Right cardiac atrium (tissue), 5 donors: ENCODE data around the gene CRADD. TPM values are rescaled to one million over a fixed set of nuclear protein-coding genes. Genes with fewer than 3 reads are reported as not detected.
"Not testable (repeated sequence)": the region's sequence is repeated elsewhere in the genome, so short reads cannot be mapped to it uniquely, and the experiment has no call there.

Source experiments
- ATAC-seq, 2 donors: fragments of 200-7000 bp; cut with Tn5 transposase; one replicate each; pipeline versions ENCODE4 v1.8.0 to v1.9.1; 2020; ENCODE audit warnings: moderate library complexity in 2 of 2, mild to moderate bottlenecking in 1 of 2
- DNase-seq, 3 donors: peaks; one replicate each; pipeline ENCODE4 v3.0.0-alpha.2; 2020
- H3K27ac ChIP-seq: one replicate; pipeline ENCODE4 v1.5.1; 2013; ENCODE audit warnings: mild to moderate bottlenecking, low read length, control low read depth, moderate library complexity
- H3K27me3 ChIP-seq: one replicate; pipeline ENCODE4 v1.6.1; 2013; ENCODE audit not compliant: control insufficient read depth, insufficient read depth
- H3K4me1 ChIP-seq: one replicate; pipeline ENCODE4 v1.6.1; 2013; ENCODE audit warnings: low read length; ENCODE audit not compliant: control insufficient read depth, insufficient read depth
- H3K4me3 ChIP-seq: one replicate; pipeline ENCODE4 v1.5.1; 2013; ENCODE audit warnings: low read length, control low read depth
- H3K9me3 ChIP-seq: one replicate; pipeline ENCODE4 v1.6.1; 2013; ENCODE audit warnings: low read length; ENCODE audit not compliant: control insufficient read depth
- WGBS: extraction: QIAGEN DNeasy Blood & Tissue Kit; methylation state at CpG from one replicate; pipeline ENCODE4 v1.1.7; 2013; 5-methylcytosine and 5-hydroxymethylcytosine counted together
- intact Hi-C, 4 donors: fragments of 100-400 bp; cut with DNase I; formaldehyde crosslinking; loops; one replicate each; pipeline versions ENCODE4 v1.11.0 to v1.14.0; 2022 to 2023
- polyA plus RNA-seq: library from polyadenylated mRNA; stranded (reverse); fragments of 200-250 nt; gene quantifications from one replicate; pipeline ENCODE4 v1.2.3, GENCODE V29; 2013
- total RNA-seq, 4 donors: library from RNA; stranded (reverse); fragmentation: NEBNext Ultra II Directional; extraction: Animal tissue kit (Norgen Biotek cat#: 25700); gene quantifications; one replicate each; pipeline ENCODE4 v1.2.1, GENCODE V29; 2021
- donor health status: healthy with polysubstance abuse.
- donor health status: DM: no; HTN: yes; CAD: no.
- donor health status: DM: no; HTN: no; CAD: no.
- donor health status: DM: no; HTN: yes; CAD: no; lungs with severe emphysema.
- donor health status: DM: yes; HTN: yes; CAD: no.

Gene CRADD
- total and polyA plus RNA-seq, 5 donors, result 29.1 to 45.7 (median 37.8) TPM

- Histone ChIP-seq H3K27me3 (no peaks in the 10 kb centered on the region), H3K4me1 (peaks cover 11% of the 10 kb centered on the region), H3K4me3 (no peak overlapping the region), H3K27ac (no peak overlapping the region), H3K9me3 (no peaks in the 10 kb centered on the region)
- WGBS, result 53% methylated on average over 4 of the region's 4 CpGs
- ATAC-seq (no peak), DNase-seq (no peak)
- intact Hi-C loops, result loop anchor here in 3 of 4 donors (10.0 kb wide), 4 partner anchors 72 to 348 kb away; partner anchors contain the start of gene CRADD (in 1 of the 3)
Observed at GRCh38 chr12:93746572-93747168, 69.5 kb downstream of the CRADD start.

DNA sequence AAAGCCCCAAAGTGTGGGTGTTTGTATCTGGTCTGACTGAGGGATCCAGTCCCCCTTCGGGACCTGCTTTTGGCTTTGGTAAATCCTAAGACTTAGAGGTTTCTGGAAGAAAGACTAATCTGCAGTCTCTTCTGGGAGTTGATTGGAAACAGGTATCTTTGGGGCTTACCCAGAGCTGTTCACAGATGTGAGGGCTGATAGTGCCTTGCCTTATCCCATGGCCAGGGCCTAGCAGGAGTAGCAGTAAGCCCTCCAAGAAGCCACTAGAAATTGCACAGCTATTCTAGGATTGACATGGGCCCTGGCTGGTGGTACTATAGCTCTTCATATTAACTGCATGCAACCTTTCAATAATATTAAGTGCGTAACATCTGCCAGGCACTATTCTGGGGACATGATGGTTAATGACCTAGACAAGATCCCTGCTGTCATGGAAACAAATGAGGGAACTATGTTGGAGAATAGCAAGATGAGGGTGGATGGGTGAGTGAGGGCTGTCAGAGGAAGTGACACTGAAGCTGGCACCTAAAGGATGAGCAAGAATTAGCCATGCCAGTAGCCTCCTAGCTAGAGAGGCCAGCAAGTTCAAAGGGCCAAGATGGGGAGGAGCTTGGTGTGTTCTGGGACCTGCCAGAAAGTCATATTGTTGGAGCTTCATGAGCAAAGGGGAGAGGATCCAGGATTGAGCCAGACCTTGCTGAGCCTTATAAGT lies 71.7 kb downstream of the CRADD start:
- 96% methylated on average over 2 of the region's 2 CpGs for WGBS

DNA sequence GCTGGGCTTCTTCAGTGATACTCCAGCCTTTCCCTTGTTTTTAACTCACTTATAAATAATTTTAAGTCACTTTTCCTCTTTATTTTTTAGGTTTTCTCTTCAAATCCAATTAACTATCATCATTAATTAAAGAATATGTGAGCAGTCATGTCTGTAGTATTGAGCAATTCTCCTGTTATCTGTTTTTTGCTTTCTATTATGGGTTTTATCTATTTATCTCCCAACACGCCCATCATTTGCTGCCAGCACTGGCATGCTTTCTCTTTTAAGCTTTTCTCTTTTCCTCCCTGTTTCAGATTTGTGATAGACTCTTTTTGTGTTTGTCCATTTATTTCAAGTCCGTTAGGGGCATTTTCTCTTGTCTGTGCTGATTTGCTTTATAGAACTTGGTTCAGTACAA lies 72.3 kb downstream of the CRADD start:
- Histone ChIP-seq H3K9me3 (no peaks in the 10 kb centered on the region), H3K4me3 (no peak overlapping the region), H3K27me3 (no peaks in the 10 kb centered on the region), H3K4me1 (peaks cover 6% of the 10 kb centered on the region), H3K27ac (no peak overlapping the region)
- no peak for ATAC-seq
- intact Hi-C loops, result loop anchor here in 3 of 4 donors (10.0 kb wide), 4 partner anchors 75 to 345 kb away; partner anchors contain the start of gene CRADD (in 1 of the 3)
- WGBS, result 37% methylated on average over 2 of the region's 2 CpGs
- DNase-seq, result peak in 1 of 3 donors; percentile 61

More for the DNA sequence above, 71.7 kb downstream of the CRADD start:
- peaks cover 11% of the 10 kb centered on the region for H3K4me1 ChIP-seq
- no peaks in the 10 kb centered on the region for H3K27me3 ChIP-seq
- H3K9me3 ChIP-seq, result no peaks in the 10 kb centered on the region
- no peak for DNase-seq
- H3K27ac ChIP-seq, result no peak overlapping the region
- no peak overlapping the region for H3K4me3 ChIP-seq
- intact Hi-C loops, result loop anchor here in 3 of 4 donors (10.0 kb wide), 4 partner anchors 74 to 346 kb away; partner anchors contain the start of gene CRADD (in 1 of the 3)
- peak; percentile 36 to 40 for ATAC-seq

GRCh38 chr12:93750056-93750455 lies 72.9 kb downstream of the CRADD start:
- no peaks in the 10 kb centered on the region for H3K9me3 ChIP-seq
- peaks cover 6% of the 10 kb centered on the region for H3K4me1 ChIP-seq
- no peaks in the 10 kb centered on the region for H3K27me3 ChIP-seq
- H3K4me3 ChIP-seq, result no peak overlapping the region
- intact Hi-C loops, result loop anchor here in 1 of 4 donors (10.0 kb wide), 1 partner anchor 225 kb away; no protein-coding TSS in a partner anchor
- no peak for ATAC-seq
- H3K27ac ChIP-seq, result no peak overlapping the region
- 89% methylated on average over 6 of the region's 6 CpGs for WGBS
- no peak for DNase-seq

- no peak for ATAC-seq
- Histone ChIP-seq H3K27ac (no peak overlapping the region), H3K4me3 (no peak overlapping the region), H3K4me1 (peaks cover 6% of the 10 kb centered on the region), H3K9me3 (no peaks in the 10 kb centered on the region), H3K27me3 (no peaks in the 10 kb centered on the region)
- WGBS, result 98% methylated on average over 6 of the region's 6 CpGs
- no peak for DNase-seq
- intact Hi-C loops, result loop anchor here in 1 of 4 donors (10.0 kb wide), 1 partner anchor 223 kb away; no protein-coding TSS in a partner anchor
Observed at GRCh38 chr12:93751864-93752610, 74.9 kb downstream of the CRADD start.

GRCh38 chr12:93753285-93753684 lies 76.1 kb downstream of the CRADD start:
- WGBS, result 98% methylated on average over 3 of the region's 3 CpGs
- H3K9me3 ChIP-seq, result no peaks in the 10 kb centered on the region
- no peak overlapping the region for H3K27ac ChIP-seq
- intact Hi-C loops, result loop anchor here in 1 of 4 donors (10.0 kb wide), 1 partner anchor 222 kb away; no protein-coding TSS in a partner anchor
- ATAC-seq (no peak), DNase-seq (no peak)
- no peak overlapping the region for H3K4me3 ChIP-seq
- peaks cover 7% of the 10 kb centered on the region for H3K4me1 ChIP-seq
- no peaks in the 10 kb centered on the region for H3K27me3 ChIP-seq

DNA sequence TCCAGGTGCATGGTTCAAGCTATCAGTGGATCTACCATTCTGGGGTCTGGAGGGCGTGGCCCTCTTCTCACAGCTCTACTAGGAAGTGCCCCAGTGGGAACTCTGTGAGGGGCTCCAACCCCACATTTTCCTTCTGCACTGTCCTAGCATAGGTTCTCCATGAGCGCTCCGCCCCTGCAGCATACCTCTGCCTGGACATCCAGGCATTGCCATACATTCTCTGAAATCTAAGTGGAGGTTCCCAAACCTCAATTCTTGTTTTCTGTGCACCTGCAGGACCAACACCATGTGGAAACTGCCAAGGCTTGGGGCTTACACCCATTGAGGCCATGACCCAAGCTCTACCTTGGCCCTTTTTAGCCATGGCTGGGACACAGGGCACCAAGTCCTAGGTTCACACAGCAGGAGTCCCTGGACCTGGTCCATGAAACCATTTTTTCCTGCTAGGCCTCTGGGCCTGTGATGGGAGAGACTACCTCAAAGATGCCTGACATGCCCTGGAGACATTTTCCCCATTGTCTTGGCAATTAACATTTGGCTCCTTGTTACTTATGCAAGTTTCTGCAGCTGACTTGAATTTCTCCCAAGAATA lies 76.8 kb downstream of the CRADD start:
- intact Hi-C loops, result loop anchor here in 1 of 4 donors (10.0 kb wide), 1 partner anchor 221 kb away; no protein-coding TSS in a partner anchor
- Histone ChIP-seq H3K4me1 (peaks cover 6% of the 10 kb centered on the region), H3K27ac (no peak overlapping the region), H3K4me3 (no peak overlapping the region), H3K9me3 (no peaks in the 10 kb centered on the region), H3K27me3 (no peaks in the 10 kb centered on the region)
- ATAC-seq, result no peak
- WGBS, result 97% methylated on average over 3 of the region's 3 CpGs
- DNase-seq, result no peak

GRCh38 chr12:93754859-93755258 lies 77.7 kb downstream of the CRADD start:
- DNase-seq, H3K4me1 ChIP-seq, H3K9me3 ChIP-seq, ATAC-seq, H3K4me3 ChIP-seq, H3K27me3 ChIP-seq, H3K27ac ChIP-seq: not testable (repeated sequence)
- intact Hi-C loops, result loop anchor here in 1 of 4 donors (10.0 kb wide), 1 partner anchor 220 kb away; no protein-coding TSS in a partner anchor

GRCh38 chr12:93756288-93756687 lies 79.1 kb downstream of the CRADD start:
- H3K4me1 ChIP-seq, result peaks cover 6% of the 10 kb centered on the region
- WGBS, result 99% methylated on average over 2 of the region's 2 CpGs

More at GRCh38 chr12:93756288-93756687, 79.1 kb downstream of the CRADD start:
- Histone ChIP-seq H3K27ac (no peak overlapping the region), H3K4me3 (no peak overlapping the region), H3K27me3 (no peaks in the 10 kb centered on the region), H3K9me3 (no peaks in the 10 kb centered on the region)
- ATAC-seq (no peak), DNase-seq (no peak)
- intact Hi-C loops, result loop anchor here in 1 of 4 donors (10.0 kb wide), 1 partner anchor 219 kb away; no protein-coding TSS in a partner anchor
